Neural cell (in vitro differentiated cells): ENCODE data around the gene CCDC69.

Source experiments
- CTCF ChIP-seq: fragments of 450-650 bp; IDR thresholded peaks from 2 replicates; pipeline ENCODE4 v1.5.1; 2014; ENCODE audit warnings: antibody characterized with exemption, mild to moderate bottlenecking, moderate library complexity; ENCODE audit not compliant: poor library complexity, severe bottlenecking
- EP300 ChIP-seq: fragments of 450-650 bp; conservative IDR thresholded peaks from 2 replicates; pipeline ENCODE4 v1.6.1; 2014; ENCODE audit warnings: antibody characterized with exemption, mild to moderate bottlenecking, moderate library complexity; ENCODE audit not compliant: poor library complexity, severe bottlenecking
- EZH2 ChIP-seq: fragments of 200-600, 300-800 bp; shearing (Covaris generic), sonication (generic); IDR thresholded peaks from 2 replicates; pipeline ENCODE4 v1.6.1; 2014; ENCODE audit warnings: antibody characterized with exemption, low read length, borderline replicate concordance, mild to moderate bottlenecking; ENCODE audit not compliant: insufficient read depth, poor library complexity, severe bottlenecking
- MXI1 ChIP-seq: fragments of 450-650 bp; conservative IDR thresholded peaks from 2 replicates; pipeline ENCODE4 v1.6.1; 2014; ENCODE audit warnings: antibody characterized with exemption, mild to moderate bottlenecking; ENCODE audit not compliant: poor library complexity, severe bottlenecking
- POLR2AphosphoS5 ChIP-seq: IDR thresholded peaks from 2 replicates; pipeline ENCODE4 v1.6.1; 2012
- RAD21 ChIP-seq: fragments of 450-650 bp; conservative IDR thresholded peaks from 2 replicates; pipeline ENCODE4 v1.6.1; 2014; ENCODE audit warnings: antibody characterized with exemption, mild to moderate bottlenecking, moderate library complexity
- REST ChIP-seq: IDR thresholded peaks from 2 replicates; pipeline ENCODE4 v1.6.1; 2012; ENCODE audit warnings: borderline replicate concordance
- SMC3 ChIP-seq: fragments of 450-650 bp; conservative IDR thresholded peaks from 2 replicates; pipeline ENCODE4 v1.6.1; 2014; ENCODE audit warnings: antibody characterized with exemption, mild to moderate bottlenecking, moderate library complexity; ENCODE audit not compliant: poor library complexity
- TAF1 ChIP-seq: IDR thresholded peaks from 2 replicates; pipeline ENCODE4 v1.6.1; 2012; ENCODE audit warnings: low read depth

DNA sequence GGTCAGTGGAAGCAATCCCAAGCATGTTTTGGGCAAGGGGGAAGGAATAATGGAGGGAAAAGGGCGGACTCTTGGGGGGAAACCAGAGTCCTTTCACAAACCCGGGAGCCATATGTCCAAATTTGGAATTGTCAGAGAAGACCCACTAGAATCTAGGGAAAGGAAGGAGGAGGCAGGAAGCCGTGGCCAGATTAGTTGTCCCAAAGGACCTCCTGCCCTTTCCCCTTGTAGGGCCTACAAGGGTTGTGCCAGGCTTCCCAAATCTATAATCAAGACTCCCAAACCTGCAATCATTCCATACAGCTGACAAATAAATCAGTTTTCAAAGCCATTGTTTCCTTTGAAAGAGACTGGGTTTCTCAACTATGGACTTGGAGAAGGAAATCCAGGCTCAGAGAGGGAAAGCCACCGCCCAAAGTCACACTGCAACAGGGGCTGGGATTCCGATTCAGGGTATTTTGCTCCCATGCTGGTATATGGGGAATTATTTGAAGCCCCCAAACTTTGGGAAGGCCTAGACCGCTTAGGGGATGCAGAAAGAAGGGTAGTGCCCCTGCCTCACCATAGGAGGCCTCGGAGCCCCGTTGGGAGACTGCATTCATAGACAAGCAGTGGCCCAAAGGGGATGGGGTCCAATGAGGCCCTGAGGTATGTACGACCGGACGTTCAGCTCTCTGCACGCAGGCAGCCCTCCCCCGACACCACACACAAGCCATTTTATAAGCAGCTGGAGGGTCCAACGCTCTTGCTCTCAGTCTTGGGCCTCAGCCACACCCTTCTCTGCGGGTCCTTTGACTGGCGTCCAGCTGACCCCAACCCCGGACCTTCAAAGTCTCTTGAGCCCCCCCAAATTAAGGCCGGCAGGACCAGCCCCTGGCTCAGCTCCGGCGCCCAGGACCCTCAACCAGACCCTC lies 67.1 kb downstream of the CCDC69 start:
- no peak for TF ChIP-seq EZH2
- no peak for TF ChIP-seq CTCF
- no peak for TF ChIP-seq SMC3
- TF ChIP-seq POLR2AphosphoS5: no peak
- TF ChIP-seq MXI1: no peak
- TF ChIP-seq EP300: no peak
- peak; percentile 12 for TF ChIP-seq REST
- TF ChIP-seq TAF1: no peak
- no peak for TF ChIP-seq RAD21
